Kidney (tissue), 22 donors: ENCODE data around the gene ATP2B1. TPM values are rescaled to one million over a fixed set of nuclear protein-coding genes. Genes with fewer than 3 reads are reported as not detected.
"Not testable (repeated sequence)": the region's sequence is repeated elsewhere in the genome, so short reads cannot be mapped to it uniquely, and the experiment has no call there.

Experiments
- DNase-seq, 5 donors: peaks; one replicate each; pipeline ENCODE4 v3.0.0-alpha.2; 2013 to 2020
- FAIRE-seq: peaks from 2 replicates; lab custom pipeline; 2012; peaks lifted over from hg19 to GRCh38; lab: Jason Lieb, UNC
- H3K27ac ChIP-seq, 2 donors: one replicate each; pipeline ENCODE4 v1.7.0; 2013; ENCODE audit warnings: low read depth in 2 of 2, low read length in 2 of 2, inconsistent platforms in 1 of 2
- H3K27me3 ChIP-seq: one replicate; pipeline ENCODE4 v1.7.1; 2013; ENCODE audit warnings: low read length, inconsistent platforms; ENCODE audit not compliant: control insufficient read depth, insufficient read depth
- H3K36me3 ChIP-seq, 3 donors: one replicate each; pipeline versions ENCODE4 v1.7.0 to v1.7.1; 2013; ENCODE audit warnings: low read length in 3 of 3, control low read depth in 1 of 3, inconsistent platforms in 1 of 3; ENCODE audit not compliant: insufficient read depth in 3 of 3, control insufficient read depth in 2 of 3
- H3K4me1 ChIP-seq, 3 donors: one replicate each; pipeline versions ENCODE4 v1.7.0 to v1.7.1; 2013; ENCODE audit warnings: low read length in 3 of 3, inconsistent platforms in 1 of 3, low read depth in 1 of 3; ENCODE audit not compliant: control insufficient read depth in 2 of 3, insufficient read depth in 2 of 3
- H3K4me3 ChIP-seq, 3 donors: one replicate each; pipeline versions ENCODE4 v1.7.0 to v1.8.1; 2013; ENCODE audit warnings: low read length in 3 of 3, control low read depth in 1 of 3, inconsistent platforms in 1 of 3
- H3K9ac ChIP-seq, 3 donors: one replicate each; pipeline versions ENCODE4 v1.7.0 to v1.7.1; 2013; ENCODE audit warnings: low read length in 3 of 3, control low read depth in 1 of 3, inconsistent platforms in 1 of 3
- H3K9me3 ChIP-seq, 3 donors: one replicate each; pipeline versions ENCODE4 v1.7.0 to v1.7.1; 2013; ENCODE audit warnings: low read length in 3 of 3, control low read depth in 1 of 3, inconsistent platforms in 1 of 3; ENCODE audit not compliant: control insufficient read depth in 2 of 3, insufficient read depth in 1 of 3
- intact Hi-C: fragments of 100-400 bp; cut with DNase I; formaldehyde crosslinking; loops from one replicate; pipeline ENCODE4 v1.11.1; 2022
- long read RNA-seq, 10 donors: library from polyadenylated mRNA in 1 of 10; unstranded in 1 of 10; transcript quantifications; one replicate each; pipeline ENCODE4 v2.0.0 and lab custom pipeline, GENCODE V29; 2021 to 2026
- polyA plus RNA-seq: library from polyadenylated mRNA; stranded (reverse); fragments of 350-450 nt; fragmentation: Illumina TruSeq; extraction: RNeasy Lipid Tissue Mini Kit (QIAGEN cat#74804); gene quantifications from one replicate; pipeline ENCODE4 v1.2.3, GENCODE V29; 2014; ENCODE audit warnings: low read depth, low replicate concordance; ENCODE audit not compliant: insufficient read depth
- total RNA-seq: library from RNA; stranded (reverse); fragmentation: NEBNext Ultra II Directional; extraction: Animal tissue kit (Norgen Biotek cat#: 25700); gene quantifications from one replicate; pipeline ENCODE4 v1.2.1, GENCODE V29; 2021
- TF ChIP-seq, protein P1 (sequence below): IDR thresholded peaks from 3 replicates; pipeline ENCODE4 v1.5.1; 2012; ENCODE audit warnings: mild to moderate bottlenecking, moderate library complexity, borderline replicate concordance; ENCODE audit not compliant: insufficient read depth; ENCODE audit errors: extremely low read depth
- donor health status: control.
- donor health status: control.
- donor health status: control.
- donor health status: control.
- donor health status: control.
- donor health status: DM: yes; HTN: yes; CAD: no.
- donor health status: Normal renal cell carcinoma (clear cell type).

Gene ATP2B1
- total RNA-seq, result 53.4 TPM
- polyA plus RNA-seq, result 6.3 TPM
- long read RNA-seq, donor 1, full-length matches to known transcripts, result 8 of 70 reads
- long read RNA-seq, donor 1, partial matches to known transcripts, result 62 of 70 reads
- long read RNA-seq, donor 1, other reads (novel, unspliced or antisense), result 0 of 70 reads
- long read RNA-seq, donor 2, partial matches to known transcripts, result 22 of 24 reads
- long read RNA-seq, donor 2, other reads (novel, unspliced or antisense), result 0 of 24 reads
- long read RNA-seq, donor 3, partial matches to known transcripts, result 37 of 45 reads
- long read RNA-seq, donor 3, other reads (novel, unspliced or antisense), result 0 of 45 reads
- long read RNA-seq, donor 4, full-length matches to known transcripts, result 11 of 45 reads
- long read RNA-seq, donor 4, partial matches to known transcripts, result 34 of 45 reads
- long read RNA-seq, donor 4, other reads (novel, unspliced or antisense), result 0 of 45 reads
- long read RNA-seq, donor 5, result 0 reads
- long read RNA-seq, donor 6, full-length matches to known transcripts, result 7 of 37 reads
- long read RNA-seq, donor 6, partial matches to known transcripts, result 25 of 37 reads
- long read RNA-seq, donor 6, other reads (novel, unspliced or antisense), result 5 of 37 reads
- long read RNA-seq, donor 7, full-length matches to known transcripts, result 3 of 42 reads
- long read RNA-seq, donor 7, partial matches to known transcripts, result 32 of 42 reads
- long read RNA-seq, donor 7, other reads (novel, unspliced or antisense), result 7 of 42 reads
- long read RNA-seq, donor 8, partial matches to known transcripts, result 19 of 34 reads
- long read RNA-seq, donor 8, other reads (novel, unspliced or antisense), result 10 of 34 reads
- long read RNA-seq, donor 9, partial matches to known transcripts, result 8 of 8 reads
- long read RNA-seq, donor 9, other reads (novel, unspliced or antisense), result 0 of 8 reads
- long read RNA-seq, donor 10, full-length matches to known transcripts, result 12 of 60 reads
- long read RNA-seq, donor 10, partial matches to known transcripts, result 38 of 60 reads
- long read RNA-seq, donor 10, other reads (novel, unspliced or antisense), result 10 of 60 reads

DNA sequence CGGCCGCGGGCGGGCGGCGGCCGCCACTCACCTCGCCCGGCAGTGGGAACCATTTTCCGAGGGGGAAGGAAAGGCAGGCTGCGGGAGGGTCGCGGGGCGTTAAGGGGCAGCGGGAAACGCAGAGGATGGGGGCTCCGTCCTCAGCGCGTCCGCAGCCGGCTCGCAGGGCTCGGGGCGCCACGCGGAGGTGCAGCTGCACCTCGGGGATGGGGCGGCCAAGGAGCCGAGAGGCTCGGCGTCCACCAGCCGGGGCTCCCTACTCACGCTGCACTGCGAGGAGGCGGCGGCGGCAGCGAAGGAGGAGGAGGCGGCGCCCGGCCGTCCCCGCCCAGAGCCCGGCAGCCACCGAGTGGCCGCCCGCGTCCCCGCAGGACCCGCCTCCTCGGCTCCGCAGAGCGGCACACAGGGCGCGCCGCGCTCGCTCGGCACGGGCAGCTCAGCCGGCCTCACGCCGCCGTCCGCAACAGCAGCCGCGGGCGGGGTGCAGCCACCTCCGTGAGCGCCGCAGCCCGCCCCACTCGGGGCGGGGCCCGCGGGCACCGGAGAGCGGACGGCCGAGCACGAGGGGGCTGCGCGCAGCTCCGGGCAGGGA is at the start of gene ATP2B1:
TSS of gene ATP2B1 (minus strand) at position 274 of the 592 bp plus-strand sequence. CDS start 52,952 bp downstream, outside the sequence.
- Histone ChIP-seq H3K36me3 (no peaks in the 10 kb centered on the region), H3K9ac (peak within 1 kb of the TSS; percentile 68 to 87 (median 87)), H3K4me3 (peak within 1 kb of the TSS; percentile 74 to 88 (median 78)), H3K4me1 (peaks cover 0 to 14% (median 0%) of the 10 kb centered on the region in 3 donors), H3K9me3 (no peaks in the 10 kb centered on the region), H3K27me3 (no peaks in the 10 kb centered on the region), H3K27ac (peak within 1 kb of the TSS; percentile 98)
- FAIRE-seq (no peak), DNase-seq (peak; percentile 89 to 97 (median 92))
- TF ChIP-seq, protein P1, sequence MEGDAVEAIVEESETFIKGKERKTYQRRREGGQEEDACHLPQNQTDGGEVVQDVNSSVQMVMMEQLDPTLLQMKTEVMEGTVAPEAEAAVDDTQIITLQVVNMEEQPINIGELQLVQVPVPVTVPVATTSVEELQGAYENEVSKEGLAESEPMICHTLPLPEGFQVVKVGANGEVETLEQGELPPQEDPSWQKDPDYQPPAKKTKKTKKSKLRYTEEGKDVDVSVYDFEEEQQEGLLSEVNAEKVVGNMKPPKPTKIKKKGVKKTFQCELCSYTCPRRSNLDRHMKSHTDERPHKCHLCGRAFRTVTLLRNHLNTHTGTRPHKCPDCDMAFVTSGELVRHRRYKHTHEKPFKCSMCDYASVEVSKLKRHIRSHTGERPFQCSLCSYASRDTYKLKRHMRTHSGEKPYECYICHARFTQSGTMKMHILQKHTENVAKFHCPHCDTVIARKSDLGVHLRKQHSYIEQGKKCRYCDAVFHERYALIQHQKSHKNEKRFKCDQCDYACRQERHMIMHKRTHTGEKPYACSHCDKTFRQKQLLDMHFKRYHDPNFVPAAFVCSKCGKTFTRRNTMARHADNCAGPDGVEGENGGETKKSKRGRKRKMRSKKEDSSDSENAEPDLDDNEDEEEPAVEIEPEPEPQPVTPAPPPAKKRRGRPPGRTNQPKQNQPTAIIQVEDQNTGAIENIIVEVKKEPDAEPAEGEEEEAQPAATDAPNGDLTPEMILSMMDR, result no peak
- intact Hi-C loops, result no loop called here

DNA sequence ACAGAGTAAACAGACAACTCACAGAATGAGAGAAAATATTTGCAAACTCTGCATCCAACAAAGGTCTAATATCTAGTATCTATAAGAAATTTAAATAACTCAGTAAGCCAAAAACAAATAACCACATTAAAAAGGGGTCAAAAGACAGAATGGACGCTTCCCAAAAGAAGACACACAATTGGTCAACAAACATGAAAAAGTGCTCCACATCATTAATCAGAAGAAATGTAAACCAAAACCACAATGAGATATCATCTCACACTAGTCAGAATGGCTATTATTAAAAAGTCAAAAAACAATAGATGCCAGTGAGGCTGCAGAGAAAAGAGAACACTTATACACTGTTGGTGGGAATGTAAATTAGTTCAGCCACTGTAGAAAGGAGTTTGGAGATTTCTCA is 49.3 kb upstream of the ATP2B1 start:
- H3K4me3 ChIP-seq, H3K9me3 ChIP-seq, FAIRE-seq, H3K27ac ChIP-seq, H3K27me3 ChIP-seq, H3K36me3 ChIP-seq, H3K9ac ChIP-seq, DNase-seq, H3K4me1 ChIP-seq, intact Hi-C loops: not testable (repeated sequence)

DNA sequence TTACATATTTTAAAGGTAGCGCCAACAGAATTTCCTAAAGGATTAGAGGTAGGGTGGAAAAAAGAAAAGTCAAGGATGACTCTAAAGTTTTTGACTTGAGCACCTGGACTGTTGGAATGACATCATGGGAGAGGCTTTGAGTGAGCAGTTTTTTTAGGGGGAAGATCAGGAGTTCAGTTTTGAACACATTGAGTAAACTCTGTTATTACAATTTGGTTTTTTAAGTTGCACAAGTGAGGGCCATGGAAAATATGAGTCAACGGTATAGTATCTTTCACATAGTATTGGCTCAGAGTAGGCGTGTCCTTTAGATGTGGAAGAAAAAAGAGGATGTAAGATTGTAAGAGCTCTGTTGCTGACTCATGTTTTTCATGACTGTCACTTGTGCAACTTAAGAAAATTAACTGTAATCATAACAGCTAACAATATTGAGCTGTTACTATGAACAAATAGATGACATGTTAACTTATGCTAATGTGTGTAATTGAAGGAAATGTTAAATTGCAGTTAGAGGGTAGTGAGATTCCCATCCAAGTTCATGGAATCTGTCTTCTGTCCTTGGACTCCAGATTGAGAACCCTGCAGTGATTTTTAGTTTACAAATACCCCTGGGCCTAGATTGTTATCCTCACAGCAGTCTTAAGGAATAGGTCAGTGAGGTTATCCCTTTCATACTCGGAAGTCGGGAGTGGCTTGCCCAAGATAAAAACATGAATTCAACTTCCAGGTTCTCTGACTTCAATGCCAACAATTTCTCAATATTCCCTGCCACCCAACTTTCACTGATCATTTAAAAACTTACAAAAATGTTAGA is 48.2 kb upstream of the ATP2B1 start:
- intact Hi-C loops, result no loop called here
- Histone ChIP-seq H3K36me3 (no peaks in the 10 kb centered on the region), H3K9ac (no peak overlapping the region), H3K27me3 (no peaks in the 10 kb centered on the region), H3K27ac (no peak overlapping the region), H3K4me1 (no peaks in the 10 kb centered on the region), H3K4me3 (no peak overlapping the region), H3K9me3 (no peaks in the 10 kb centered on the region)
- DNase-seq (peak in 1 of 5 donors; percentile 27), FAIRE-seq (no peak)
- TF ChIP-seq, protein P1, result no peak
